IMR-90 (cell line): Measurements from ENCODE around the gene SPINDOC.

ENCODE experiments used
- BHLHE40 ChIP-seq: fragments of 150-350 bp; IDR thresholded peaks from 2 replicates; pipeline ENCODE4 v1.6.1; 2016; ENCODE audit warnings: mild to moderate bottlenecking, low read depth, low read length
- CEBPB ChIP-seq: IDR thresholded peaks from 2 replicates; pipeline ENCODE4 v1.6.1; 2012; ENCODE audit warnings: low read depth, low read length, improper control_type of control experiment
- CHD1 ChIP-seq: IDR thresholded peaks from 2 replicates; pipeline ENCODE4 v1.6.1; 2012; ENCODE audit warnings: low read depth, low read length, improper control_type of control experiment
- CTCF ChIP-seq: conservative IDR thresholded peaks from 2 replicates; pipeline ENCODE4 v1.5.1; 2012; ENCODE audit warnings: mild to moderate bottlenecking, low read depth, low read length, improper control_type of control experiment
- FOS ChIP-seq: fragments of 150-350 bp; IDR thresholded peaks from 2 replicates; pipeline ENCODE4 v1.6.1; 2016; ENCODE audit warnings: low read depth, low read length
- MAFK ChIP-seq: IDR thresholded peaks from 2 replicates; pipeline ENCODE4 v1.6.1; 2012; ENCODE audit warnings: low read depth, low read length, improper control_type of control experiment
- MAZ ChIP-seq: IDR thresholded peaks from 2 replicates; pipeline ENCODE4 v1.6.1; 2012; ENCODE audit warnings: low read depth, mild to moderate bottlenecking, low read length, improper control_type of control experiment, moderate library complexity, borderline replicate concordance
- POLR2A ChIP-seq: IDR thresholded peaks from 2 replicates; pipeline ENCODE4 v1.6.1; 2012; ENCODE audit warnings: mild to moderate bottlenecking, low read depth, low read length
- USF2 ChIP-seq: fragments of 150-350 bp; IDR thresholded peaks from 2 replicates; pipeline ENCODE4 v1.6.1; 2017; ENCODE audit warnings: mild to moderate bottlenecking, antibody characterized with exemption, low read length, low read depth

DNA sequence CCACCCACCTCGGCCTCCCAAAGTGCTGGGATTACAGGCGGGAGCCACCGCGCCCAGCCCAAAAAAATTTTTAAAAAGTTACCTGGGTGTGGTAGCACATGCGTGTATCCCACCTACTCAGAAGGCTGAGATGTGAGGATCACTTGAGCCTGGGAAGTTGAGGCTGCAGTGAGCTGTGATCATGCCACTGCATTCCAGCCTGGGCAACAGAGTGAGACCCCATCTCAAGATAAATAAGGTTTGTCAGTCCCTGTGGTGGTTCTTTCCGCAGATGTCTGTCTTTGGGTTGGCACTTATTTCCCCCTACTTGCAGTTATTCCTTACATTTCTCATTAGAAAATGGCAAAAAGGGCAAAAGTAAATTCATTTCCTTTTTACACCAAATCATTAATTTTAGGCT is 33.6 kb downstream of the SPINDOC start:
- no peak for TF ChIP-seq CTCF
- TF ChIP-seq CHD1 = no peak
- TF ChIP-seq BHLHE40 = no peak
- no peak for TF ChIP-seq USF2
- TF ChIP-seq FOS = no peak
- TF ChIP-seq POLR2A = no peak
- no peak for TF ChIP-seq CEBPB
- TF ChIP-seq MAFK = no peak
- no peak for TF ChIP-seq MAZ
